Breast epithelium (tissue), 3 donors: Measurements from ENCODE around the gene BRCA1.

ENCODE experiments used
- POLR2A ChIP-seq: fragments of 450-650 bp; IDR thresholded peaks from one replicate; pipeline ENCODE4 v1.6.1; 2016; ENCODE audit warnings: antibody characterized with exemption, mild to moderate bottlenecking, moderate library complexity
- TF ChIP-seq, protein P1 (sequence below), 3 donors: fragments of 450-650 bp; IDR thresholded peaks; one replicate each; pipeline ENCODE4 v1.5.1; 2016 to 2017; ENCODE audit warnings: antibody characterized with exemption in 3 of 3, mild to moderate bottlenecking in 3 of 3, moderate library complexity in 3 of 3

DNA sequence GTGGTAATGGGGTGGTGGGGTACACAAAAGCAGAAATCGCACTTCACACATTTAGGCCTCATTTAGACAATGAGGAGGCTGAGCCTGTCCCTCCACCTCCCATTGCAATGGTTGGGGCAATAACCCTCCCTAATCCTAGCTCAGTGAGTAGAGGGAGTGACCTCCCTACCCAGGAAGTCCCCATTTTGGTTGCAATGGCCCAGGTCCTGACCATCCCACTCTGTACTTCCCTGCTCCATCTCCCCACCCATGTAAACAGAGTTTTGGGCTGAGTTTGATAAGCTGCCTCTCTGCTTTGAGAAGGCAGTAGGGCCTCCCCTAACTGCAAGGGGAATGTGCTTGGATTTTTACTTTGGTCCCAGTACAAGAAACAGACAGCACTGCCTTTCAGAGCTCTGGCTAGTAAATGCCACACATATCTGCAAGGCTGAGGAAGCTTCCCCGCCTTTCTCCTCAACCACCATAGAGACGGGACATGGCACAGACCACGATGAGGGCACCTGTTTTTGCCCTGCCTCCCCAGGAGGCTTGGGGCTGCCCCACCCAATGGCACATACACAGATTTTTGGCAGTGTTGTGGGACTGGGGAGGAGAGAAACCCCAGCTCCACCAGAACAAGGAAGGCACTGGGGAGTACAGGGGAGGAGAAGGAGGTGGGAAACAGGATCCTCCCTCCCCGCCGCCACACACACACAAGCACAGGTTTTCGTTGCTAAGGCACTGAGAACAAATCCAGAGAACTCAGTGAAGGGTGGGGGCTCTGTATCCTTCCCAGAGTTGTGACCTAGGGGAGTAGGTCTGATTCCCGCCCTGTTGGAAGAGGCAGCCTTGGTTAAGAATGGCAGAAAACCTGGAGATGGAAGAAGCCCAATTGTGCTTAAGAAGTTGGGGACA is 110.3 kb downstream of the BRCA1 start:
- TF ChIP-seq, protein P1, sequence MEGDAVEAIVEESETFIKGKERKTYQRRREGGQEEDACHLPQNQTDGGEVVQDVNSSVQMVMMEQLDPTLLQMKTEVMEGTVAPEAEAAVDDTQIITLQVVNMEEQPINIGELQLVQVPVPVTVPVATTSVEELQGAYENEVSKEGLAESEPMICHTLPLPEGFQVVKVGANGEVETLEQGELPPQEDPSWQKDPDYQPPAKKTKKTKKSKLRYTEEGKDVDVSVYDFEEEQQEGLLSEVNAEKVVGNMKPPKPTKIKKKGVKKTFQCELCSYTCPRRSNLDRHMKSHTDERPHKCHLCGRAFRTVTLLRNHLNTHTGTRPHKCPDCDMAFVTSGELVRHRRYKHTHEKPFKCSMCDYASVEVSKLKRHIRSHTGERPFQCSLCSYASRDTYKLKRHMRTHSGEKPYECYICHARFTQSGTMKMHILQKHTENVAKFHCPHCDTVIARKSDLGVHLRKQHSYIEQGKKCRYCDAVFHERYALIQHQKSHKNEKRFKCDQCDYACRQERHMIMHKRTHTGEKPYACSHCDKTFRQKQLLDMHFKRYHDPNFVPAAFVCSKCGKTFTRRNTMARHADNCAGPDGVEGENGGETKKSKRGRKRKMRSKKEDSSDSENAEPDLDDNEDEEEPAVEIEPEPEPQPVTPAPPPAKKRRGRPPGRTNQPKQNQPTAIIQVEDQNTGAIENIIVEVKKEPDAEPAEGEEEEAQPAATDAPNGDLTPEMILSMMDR (IDR thresholded peaks at IDR 0.05), result no peak
- TF ChIP-seq POLR2A, result no peak
